ENCODE measurements around the gene AKAP6.
"Not testable (repeated sequence)": the region's sequence is repeated elsewhere in the genome, so short reads cannot be mapped to it uniquely, and the experiment has no call there.

Gene AKAP6

DNA sequence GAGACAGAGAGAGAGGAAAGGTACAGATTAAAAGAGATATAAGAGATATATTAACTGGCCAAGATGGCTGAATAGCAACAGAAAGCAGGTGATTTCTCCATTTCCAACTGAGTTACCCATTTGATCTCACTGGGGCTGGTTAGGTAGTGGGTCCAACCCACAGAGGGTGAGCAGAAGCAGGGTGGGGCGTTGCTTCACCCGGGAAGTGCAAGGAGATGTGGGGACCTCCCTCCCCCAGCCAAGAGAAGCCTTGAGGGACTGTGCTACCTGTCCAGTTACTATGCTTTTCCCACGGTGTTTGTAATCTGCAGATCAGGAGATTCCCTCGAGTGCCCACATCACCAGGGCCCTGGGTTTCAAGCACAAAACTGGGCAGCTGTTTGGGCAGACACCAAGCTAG, 131.2 kb downstream of the AKAP6 start:
- Histone ChIP-seq H3K27me3 (ENCODE audit: control insufficient read depth, low read length) (no peaks in the 10 kb centered on the region), H3K4me3 (ENCODE audit: low read length) (no peak overlapping the region), H3K9me3 (ENCODE audit: control insufficient read depth, insufficient read depth, low read length) (no peaks in the 10 kb centered on the region), H3K36me3 (ENCODE audit: control insufficient read depth, low read length) (no peaks in the 10 kb centered on the region), H3K9me2 (replicated peaks; ENCODE audit: control insufficient read depth, low read length) (no peaks in the 10 kb centered on the region), H3K4me2 (ENCODE audit: low read length) (no peak overlapping the region), H3K79me2 (ENCODE audit: control insufficient read depth, low read length) (no peaks in the 10 kb centered on the region), H3K27ac (ENCODE audit: low read depth, low read length) (no peak overlapping the region), H3F3A (ENCODE audit: control insufficient read depth, insufficient read depth) (no peaks in the 10 kb centered on the region), H4K20me1 (ENCODE audit: control insufficient read depth, insufficient read depth, low read depth, low read length) (no peaks in the 10 kb centered on the region), H3K4me1 (ENCODE audit: control insufficient read depth, low read length) (no peaks in the 10 kb centered on the region)
- TF ChIP-seq CTCF (IDR thresholded peaks at IDR 0.05; ENCODE audit: low read depth, low read length, poor library complexity, severe bottlenecking) (no peak), EZH2phosphoT487 (IDR thresholded peaks at IDR 0.05; ENCODE audit: borderline replicate concordance, low read length) (no peak)

GRCh38 chr14:32462553-32462952, 133.5 kb downstream of the AKAP6 start:
- not testable (repeated sequence) for H3K9me2 ChIP-seq (replicated peaks; ENCODE audit: control insufficient read depth, low read length); H3K27ac ChIP-seq (ENCODE audit: low read depth, low read length); H3K27me3 ChIP-seq (ENCODE audit: control insufficient read depth, low read length); H3K9me3 ChIP-seq (ENCODE audit: control insufficient read depth, insufficient read depth, low read length); H3K4me1 ChIP-seq (ENCODE audit: control insufficient read depth, low read length); H3K4me3 ChIP-seq (ENCODE audit: low read length); H3K4me2 ChIP-seq (ENCODE audit: low read length); H4K20me1 ChIP-seq (ENCODE audit: control insufficient read depth, insufficient read depth, low read depth, low read length); H3K36me3 ChIP-seq (ENCODE audit: control insufficient read depth, low read length); H3K79me2 ChIP-seq (ENCODE audit: control insufficient read depth, low read length); H3F3A ChIP-seq (ENCODE audit: control insufficient read depth, insufficient read depth)

GRCh38 chr14:32468955-32469354, 139.9 kb downstream of the AKAP6 start:
- no peak overlapping the region for H3K27ac ChIP-seq (ENCODE audit: low read depth, low read length)
- no peaks in the 10 kb centered on the region for H4K20me1 ChIP-seq (ENCODE audit: control insufficient read depth, insufficient read depth, low read depth, low read length)
- no peaks in the 10 kb centered on the region for H3K9me3 ChIP-seq (ENCODE audit: control insufficient read depth, insufficient read depth, low read length)
- no peak for TF ChIP-seq CTCF (IDR thresholded peaks at IDR 0.05; ENCODE audit: low read depth, low read length, poor library complexity, severe bottlenecking)
- no peak for TF ChIP-seq EZH2phosphoT487 (IDR thresholded peaks at IDR 0.05; ENCODE audit: borderline replicate concordance, low read length)
- H3K4me2 ChIP-seq (ENCODE audit: low read length): no peak overlapping the region
- H3K27me3 ChIP-seq (ENCODE audit: control insufficient read depth, low read length): peaks cover 6% of the 10 kb centered on the region; the same call in 1 of the 2 replicates
- no peaks in the 10 kb centered on the region for H3F3A ChIP-seq (ENCODE audit: control insufficient read depth, insufficient read depth)
- no peak overlapping the region for H3K4me3 ChIP-seq (ENCODE audit: low read length)
- no peaks in the 10 kb centered on the region for H3K9me2 ChIP-seq (replicated peaks; ENCODE audit: control insufficient read depth, low read length)
- H3K79me2 ChIP-seq (ENCODE audit: control insufficient read depth, low read length): no peaks in the 10 kb centered on the region
- H3K4me1 ChIP-seq (ENCODE audit: control insufficient read depth, low read length): no peaks in the 10 kb centered on the region
- no peaks in the 10 kb centered on the region for H3K36me3 ChIP-seq (ENCODE audit: control insufficient read depth, low read length)

- H3K4me2 ChIP-seq (ENCODE audit: low read length): no peak overlapping the region
- no peaks in the 10 kb centered on the region for H3K79me2 ChIP-seq (ENCODE audit: control insufficient read depth, low read length)
- no peaks in the 10 kb centered on the region for H3K36me3 ChIP-seq (ENCODE audit: control insufficient read depth, low read length)
Observed at GRCh38 chr14:32469388-32470160, 140.5 kb downstream of the AKAP6 start.

More at GRCh38 chr14:32469388-32470160, 140.5 kb downstream of the AKAP6 start:
- H3K27me3 ChIP-seq (ENCODE audit: control insufficient read depth, low read length): peaks cover 6% of the 10 kb centered on the region; the same call in 1 of the 2 replicates
- no peaks in the 10 kb centered on the region for H3K9me2 ChIP-seq (replicated peaks; ENCODE audit: control insufficient read depth, low read length)
- no peak overlapping the region for H3K27ac ChIP-seq (ENCODE audit: low read depth, low read length)
- TF ChIP-seq EZH2phosphoT487 (IDR thresholded peaks at IDR 0.05; ENCODE audit: borderline replicate concordance, low read length) (no peak), CTCF (IDR thresholded peaks at IDR 0.05; ENCODE audit: low read depth, low read length, poor library complexity, severe bottlenecking) (peak; percentile 41)
- H3K4me3 ChIP-seq (ENCODE audit: low read length): no peak overlapping the region
- no peaks in the 10 kb centered on the region for H3K4me1 ChIP-seq (ENCODE audit: control insufficient read depth, low read length)
- no peaks in the 10 kb centered on the region for H4K20me1 ChIP-seq (ENCODE audit: control insufficient read depth, insufficient read depth, low read depth, low read length)
- no peaks in the 10 kb centered on the region for H3F3A ChIP-seq (ENCODE audit: control insufficient read depth, insufficient read depth)
- no peaks in the 10 kb centered on the region for H3K9me3 ChIP-seq (ENCODE audit: control insufficient read depth, insufficient read depth, low read length)
